PC-3 (cell line): ENCODE data around the gene CD80.

Experiments used
- EZH2 ChIP-seq: fragments of 300-600 bp; sonication (generic); IDR thresholded peaks from one replicate; pipeline ENCODE4 v1.6.1; 2017; ENCODE audit warnings: antibody characterized with exemption, mild to moderate bottlenecking, low read length; ENCODE audit not compliant: unreplicated experiment
- EZH2phosphoT487 ChIP-seq: fragments of 300-600 bp; sonication (generic); IDR thresholded peaks from 2 replicates; pipeline ENCODE4 v1.6.1; 2018; ENCODE audit warnings: mild to moderate bottlenecking, antibody characterized with exemption, low read length, borderline replicate concordance
- TF ChIP-seq, protein P1 (sequence below): fragments of 300-600 bp; sonication (generic); conservative IDR thresholded peaks from 2 replicates; pipeline ENCODE4 v1.5.1; 2017; ENCODE audit warnings: antibody characterized with exemption, low read depth, mild to moderate bottlenecking, low read length

DNA sequence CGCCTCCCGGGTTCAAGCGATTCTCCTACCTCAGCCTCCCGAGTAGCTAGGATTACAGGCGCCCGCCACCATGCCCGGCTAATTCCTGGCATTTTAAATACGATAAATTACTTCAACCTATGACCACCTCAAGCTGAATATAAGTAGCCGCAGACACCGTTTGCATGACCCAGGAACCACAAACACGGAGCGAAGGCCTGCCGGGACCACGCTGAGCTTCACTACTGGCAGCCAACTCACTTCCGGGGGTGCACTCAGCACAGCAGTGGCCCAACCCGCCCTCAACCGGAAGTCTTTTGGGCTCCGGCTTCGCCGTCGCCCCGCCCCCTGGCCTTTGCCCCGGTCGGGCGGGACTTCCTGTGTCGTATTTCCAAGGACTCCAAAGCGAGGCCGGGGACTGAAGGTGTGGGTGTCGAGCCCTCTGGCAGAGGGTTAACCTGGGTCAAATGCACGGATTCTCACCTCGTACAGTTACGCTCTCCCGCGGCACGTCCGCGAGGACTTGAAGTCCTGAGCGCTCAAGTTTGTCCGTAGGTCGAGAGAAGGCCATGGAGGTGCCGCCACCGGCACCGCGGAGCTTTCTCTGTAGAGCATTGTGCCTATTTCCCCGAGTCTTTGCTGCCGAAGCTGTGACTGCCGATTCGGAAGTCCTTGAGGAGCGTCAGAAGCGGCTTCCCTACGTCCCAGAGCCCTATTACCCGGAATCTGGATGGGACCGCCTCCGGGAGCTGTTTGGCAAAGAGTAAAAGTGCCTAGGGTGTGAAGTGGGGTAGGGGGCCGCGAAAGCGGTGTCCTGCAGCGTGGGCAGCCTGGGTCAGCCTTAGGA, 61.0 kb downstream of the CD80 start, which contains the start of gene TIMMDC1:
- TF ChIP-seq, protein P1, sequence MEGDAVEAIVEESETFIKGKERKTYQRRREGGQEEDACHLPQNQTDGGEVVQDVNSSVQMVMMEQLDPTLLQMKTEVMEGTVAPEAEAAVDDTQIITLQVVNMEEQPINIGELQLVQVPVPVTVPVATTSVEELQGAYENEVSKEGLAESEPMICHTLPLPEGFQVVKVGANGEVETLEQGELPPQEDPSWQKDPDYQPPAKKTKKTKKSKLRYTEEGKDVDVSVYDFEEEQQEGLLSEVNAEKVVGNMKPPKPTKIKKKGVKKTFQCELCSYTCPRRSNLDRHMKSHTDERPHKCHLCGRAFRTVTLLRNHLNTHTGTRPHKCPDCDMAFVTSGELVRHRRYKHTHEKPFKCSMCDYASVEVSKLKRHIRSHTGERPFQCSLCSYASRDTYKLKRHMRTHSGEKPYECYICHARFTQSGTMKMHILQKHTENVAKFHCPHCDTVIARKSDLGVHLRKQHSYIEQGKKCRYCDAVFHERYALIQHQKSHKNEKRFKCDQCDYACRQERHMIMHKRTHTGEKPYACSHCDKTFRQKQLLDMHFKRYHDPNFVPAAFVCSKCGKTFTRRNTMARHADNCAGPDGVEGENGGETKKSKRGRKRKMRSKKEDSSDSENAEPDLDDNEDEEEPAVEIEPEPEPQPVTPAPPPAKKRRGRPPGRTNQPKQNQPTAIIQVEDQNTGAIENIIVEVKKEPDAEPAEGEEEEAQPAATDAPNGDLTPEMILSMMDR, result no peak
- TF ChIP-seq EZH2phosphoT487 (no peak), EZH2 (no peak)
